ENCODE measurements around the gene NRDC.

The NRDC gene, protein sequence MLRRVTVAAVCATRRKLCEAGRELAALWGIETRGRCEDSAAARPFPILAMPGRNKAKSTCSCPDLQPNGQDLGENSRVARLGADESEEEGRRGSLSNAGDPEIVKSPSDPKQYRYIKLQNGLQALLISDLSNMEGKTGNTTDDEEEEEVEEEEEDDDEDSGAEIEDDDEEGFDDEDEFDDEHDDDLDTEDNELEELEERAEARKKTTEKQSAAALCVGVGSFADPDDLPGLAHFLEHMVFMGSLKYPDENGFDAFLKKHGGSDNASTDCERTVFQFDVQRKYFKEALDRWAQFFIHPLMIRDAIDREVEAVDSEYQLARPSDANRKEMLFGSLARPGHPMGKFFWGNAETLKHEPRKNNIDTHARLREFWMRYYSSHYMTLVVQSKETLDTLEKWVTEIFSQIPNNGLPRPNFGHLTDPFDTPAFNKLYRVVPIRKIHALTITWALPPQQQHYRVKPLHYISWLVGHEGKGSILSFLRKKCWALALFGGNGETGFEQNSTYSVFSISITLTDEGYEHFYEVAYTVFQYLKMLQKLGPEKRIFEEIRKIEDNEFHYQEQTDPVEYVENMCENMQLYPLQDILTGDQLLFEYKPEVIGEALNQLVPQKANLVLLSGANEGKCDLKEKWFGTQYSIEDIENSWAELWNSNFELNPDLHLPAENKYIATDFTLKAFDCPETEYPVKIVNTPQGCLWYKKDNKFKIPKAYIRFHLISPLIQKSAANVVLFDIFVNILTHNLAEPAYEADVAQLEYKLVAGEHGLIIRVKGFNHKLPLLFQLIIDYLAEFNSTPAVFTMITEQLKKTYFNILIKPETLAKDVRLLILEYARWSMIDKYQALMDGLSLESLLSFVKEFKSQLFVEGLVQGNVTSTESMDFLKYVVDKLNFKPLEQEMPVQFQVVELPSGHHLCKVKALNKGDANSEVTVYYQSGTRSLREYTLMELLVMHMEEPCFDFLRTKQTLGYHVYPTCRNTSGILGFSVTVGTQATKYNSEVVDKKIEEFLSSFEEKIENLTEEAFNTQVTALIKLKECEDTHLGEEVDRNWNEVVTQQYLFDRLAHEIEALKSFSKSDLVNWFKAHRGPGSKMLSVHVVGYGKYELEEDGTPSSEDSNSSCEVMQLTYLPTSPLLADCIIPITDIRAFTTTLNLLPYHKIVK

DNA sequence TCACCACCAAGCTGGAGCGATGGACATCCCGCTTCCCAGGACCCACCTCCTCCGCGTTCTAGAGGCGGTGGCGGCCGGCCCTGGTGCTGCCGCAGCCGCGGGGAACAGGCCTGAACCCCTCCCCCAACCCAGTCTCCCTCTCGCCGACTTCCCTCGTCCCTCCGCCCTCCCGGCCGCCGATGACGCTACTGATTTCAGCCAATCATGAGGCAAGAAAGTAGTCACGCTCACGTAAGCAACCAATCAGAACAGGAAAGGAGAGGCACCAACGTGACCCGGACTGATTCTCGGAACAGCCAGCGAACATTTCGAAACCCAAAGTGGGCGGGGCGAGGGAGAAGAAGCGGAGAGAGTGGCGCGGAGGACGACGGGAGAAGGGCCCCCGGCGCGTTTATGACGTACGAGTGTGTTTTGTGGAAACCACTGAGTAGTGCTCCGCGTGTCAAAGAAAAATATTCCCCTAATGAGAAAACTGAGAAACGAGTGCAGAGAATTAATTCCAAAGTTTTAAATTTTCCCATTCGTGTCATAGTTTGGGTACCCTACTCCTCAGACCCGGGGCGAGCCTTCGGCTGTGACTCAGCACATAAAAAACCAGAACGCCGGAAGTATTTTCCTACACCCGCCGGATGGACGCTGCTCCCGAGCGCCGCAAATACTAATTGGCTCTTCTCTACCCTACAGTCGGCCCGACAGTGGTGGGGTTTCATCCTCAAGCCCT, at the start of gene NRDC:
Gene NRDC (minus strand): TSS at position 112 of the 721 bp plus-strand sequence. CDS start 112 bp downstream, outside the sequence.
- peaks cover 1% of the 10 kb centered on the region for H3K36me3 ChIP-seq (ENCODE audit: control insufficient read depth, insufficient read depth, low read length)
- H3K4me3 ChIP-seq (replicated peaks; ENCODE audit: low read depth, low read length): peak within 1 kb of the TSS; percentile 94
- peak; percentile 98 for DNase-seq (ENCODE audit: extremely low read depth, insufficient read length)
- no peaks in the 10 kb centered on the region for H3K27me3 ChIP-seq (replicated peaks; ENCODE audit: control insufficient read depth, insufficient read depth, low read length)
- no peak for TF ChIP-seq CTCF (IDR thresholded peaks at IDR 0.05; ENCODE audit: insufficient read depth, low read length, poor library complexity, severe bottlenecking)

DNA sequence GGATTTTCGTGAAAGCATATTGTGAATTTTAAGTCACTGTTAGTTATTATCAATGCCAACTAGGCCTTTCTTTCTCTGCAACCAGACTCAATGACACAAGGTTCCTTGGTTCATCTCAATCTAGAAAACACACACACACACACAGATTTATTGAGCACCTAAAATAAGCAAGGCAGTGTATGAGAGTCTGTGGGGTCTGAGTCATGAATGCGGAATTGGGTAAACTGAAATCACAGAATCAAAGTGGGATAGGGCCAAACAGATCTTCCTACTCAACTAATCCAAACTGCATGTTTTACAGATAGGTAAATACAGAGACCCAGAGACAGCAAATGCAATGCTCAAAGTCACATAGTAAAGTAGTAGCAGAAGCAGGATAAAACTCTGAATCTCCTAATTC, 48.5 kb upstream of the NRDC start:
- Histone ChIP-seq H3K27me3 (replicated peaks; ENCODE audit: control insufficient read depth, insufficient read depth, low read length) (no peaks in the 10 kb centered on the region; the same call in 1 of the 2 replicates), H3K36me3 (ENCODE audit: control insufficient read depth, insufficient read depth, low read length) (no peaks in the 10 kb centered on the region), H3K4me3 (replicated peaks; ENCODE audit: low read depth, low read length) (no peak overlapping the region)
- TF ChIP-seq CTCF (IDR thresholded peaks at IDR 0.05; ENCODE audit: insufficient read depth, low read length, poor library complexity, severe bottlenecking): no peak
- no peak for DNase-seq (ENCODE audit: extremely low read depth, insufficient read length)

- DNase-seq (ENCODE audit: extremely low read depth, insufficient read length): no peak
- H3K4me3 ChIP-seq (replicated peaks; ENCODE audit: low read depth, low read length): no peak overlapping the region
- H3K27me3 ChIP-seq (replicated peaks; ENCODE audit: control insufficient read depth, insufficient read depth, low read length): no peaks in the 10 kb centered on the region; the same call in 1 of the 2 replicates
- no peaks in the 10 kb centered on the region for H3K36me3 ChIP-seq (ENCODE audit: control insufficient read depth, insufficient read depth, low read length)
- peak; percentile 38 for TF ChIP-seq CTCF (IDR thresholded peaks at IDR 0.05; ENCODE audit: insufficient read depth, low read length, poor library complexity, severe bottlenecking)
Measured at GRCh38 chr1:51926171-51926812, 47.8 kb upstream of the NRDC start.

DNA sequence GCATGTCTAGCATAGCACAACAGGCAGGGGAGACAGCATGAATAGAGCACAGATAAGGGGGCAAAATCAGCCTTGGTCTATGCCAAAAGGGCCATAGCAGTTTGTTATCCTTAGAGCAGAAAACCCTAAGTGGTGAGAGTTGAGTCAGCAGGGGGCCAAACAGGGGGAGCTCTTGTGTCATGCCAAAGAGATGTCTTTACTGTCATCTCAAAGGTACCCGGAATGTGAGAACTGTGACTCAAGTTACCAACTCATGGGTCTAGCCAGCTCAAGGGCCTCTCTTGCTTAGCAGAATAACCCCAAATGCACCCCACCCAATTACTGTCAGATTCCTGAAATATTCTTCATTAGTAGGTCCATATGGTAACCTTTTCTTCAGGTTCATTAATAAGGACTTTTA, 45.9 kb upstream of the NRDC start:
- H3K27me3 ChIP-seq (replicated peaks; ENCODE audit: control insufficient read depth, insufficient read depth, low read length): no peaks in the 10 kb centered on the region; the same call in 1 of the 2 replicates
- no peak for DNase-seq (ENCODE audit: extremely low read depth, insufficient read length)
- peak; percentile 43 for TF ChIP-seq CTCF (IDR thresholded peaks at IDR 0.05; ENCODE audit: insufficient read depth, low read length, poor library complexity, severe bottlenecking)
- H3K36me3 ChIP-seq (ENCODE audit: control insufficient read depth, insufficient read depth, low read length): no peaks in the 10 kb centered on the region
- H3K4me3 ChIP-seq (replicated peaks; ENCODE audit: low read depth, low read length): no peak overlapping the region

DNA sequence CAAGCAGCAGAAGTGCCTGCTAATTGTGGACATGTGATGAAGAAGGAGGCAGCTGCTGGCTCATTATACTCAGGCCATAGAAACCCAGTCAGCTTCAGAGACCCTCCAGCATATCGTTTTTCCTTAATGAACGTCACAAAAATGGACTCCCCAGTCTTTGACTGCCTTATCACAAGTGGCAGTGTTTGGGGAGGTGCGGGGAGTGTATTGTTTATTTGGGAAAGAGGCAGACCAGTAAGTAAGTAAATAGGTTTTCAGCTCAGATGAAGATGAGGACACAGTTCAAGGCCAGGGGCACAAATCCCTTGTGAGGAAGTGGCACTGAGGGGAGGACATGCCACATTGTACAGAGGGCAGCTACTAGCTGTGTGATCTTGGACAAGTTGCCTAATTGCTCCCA, 43.5 kb upstream of the NRDC start:
- no peak for DNase-seq (ENCODE audit: extremely low read depth, insufficient read length)
- no peak for TF ChIP-seq CTCF (IDR thresholded peaks at IDR 0.05; ENCODE audit: insufficient read depth, low read length, poor library complexity, severe bottlenecking)

More for the DNA sequence above, 43.5 kb upstream of the NRDC start:
- Histone ChIP-seq H3K27me3 (replicated peaks; ENCODE audit: control insufficient read depth, insufficient read depth, low read length) (no peaks in the 10 kb centered on the region), H3K4me3 (replicated peaks; ENCODE audit: low read depth, low read length) (no peak overlapping the region), H3K36me3 (ENCODE audit: control insufficient read depth, insufficient read depth, low read length) (no peaks in the 10 kb centered on the region)

All from GM06990 (cell line).